HG02571 (cell line): Measurements from ENCODE around the gene SUB1.

ENCODE experiments used
- ATAC-seq: cut with Tn5 transposase; IDR thresholded peaks from one replicate; pipeline ENCODE4 v1.9.1; 2021; ENCODE audit warnings: mild to moderate bottlenecking, moderate library complexity; ENCODE audit not compliant: unreplicated experiment

SUB1 gene

GRCh38 chr5:32565145-32565544 lies 20.2 kb upstream of the SUB1 start:
- no peak for ATAC-seq

GRCh38 chr5:32566319-32567111 lies 18.8 kb upstream of the SUB1 start:
- no peak for ATAC-seq

GRCh38 chr5:32571128-32571527 lies 14.2 kb upstream of the SUB1 start:
- ATAC-seq = no peak

- ATAC-seq = peak; percentile 93
Observed at GRCh38 chr5:32572778-32573480, 12.4 kb upstream of the SUB1 start.

- ATAC-seq = peak; percentile 2
Observed at GRCh38 chr5:32573481-32573854, 11.9 kb upstream of the SUB1 start.

- no peak for ATAC-seq
Observed at GRCh38 chr5:32574540-32575175, 10.7 kb upstream of the SUB1 start.

GRCh38 chr5:32578363-32578762 lies 7.0 kb upstream of the SUB1 start:
- ATAC-seq = no peak

- ATAC-seq = no peak
Observed at GRCh38 chr5:32578764-32579163, 6.6 kb upstream of the SUB1 start.

- ATAC-seq = no peak
Observed at GRCh38 chr5:32581010-32581785, 4.2 kb upstream of the SUB1 start.

GRCh38 chr5:32583582-32584232 lies 1.6 kb upstream of the SUB1 start:
- ATAC-seq = peak; percentile 55

GRCh38 chr5:32584646-32585045 lies 711 bp upstream of the SUB1 start:
- no peak for ATAC-seq

- no peak for ATAC-seq
Observed at GRCh38 chr5:32585122-32585445, 273 bp upstream of the SUB1 start.

GRCh38 chr5:32586276-32586599 lies 881 bp downstream of the SUB1 start:
- ATAC-seq = no peak

GRCh38 chr5:32587067-32587551 lies 1.8 kb downstream of the SUB1 start:
- no peak for ATAC-seq

GRCh38 chr5:32589416-32589815 lies 4.1 kb downstream of the SUB1 start:
- no peak for ATAC-seq

- ATAC-seq = no peak
Observed at GRCh38 chr5:32589942-32590869, 4.8 kb downstream of the SUB1 start.

- no peak for ATAC-seq
Observed at GRCh38 chr5:32595118-32595517, 9.8 kb downstream of the SUB1 start.

- no peak for ATAC-seq
Observed at GRCh38 chr5:32597041-32597629, 11.8 kb downstream of the SUB1 start.

- no peak for ATAC-seq
Observed at GRCh38 chr5:32598260-32598937, 13.0 kb downstream of the SUB1 start.
